ENCODE measurements around the gene RS1. TPM values are rescaled to one million over a fixed set of nuclear protein-coding genes. Genes with fewer than 3 reads are reported as not detected.

The RS1 gene
- polyA plus RNA-seq, 4 donors = 0.03 TPM; not detected in 3

DNA sequence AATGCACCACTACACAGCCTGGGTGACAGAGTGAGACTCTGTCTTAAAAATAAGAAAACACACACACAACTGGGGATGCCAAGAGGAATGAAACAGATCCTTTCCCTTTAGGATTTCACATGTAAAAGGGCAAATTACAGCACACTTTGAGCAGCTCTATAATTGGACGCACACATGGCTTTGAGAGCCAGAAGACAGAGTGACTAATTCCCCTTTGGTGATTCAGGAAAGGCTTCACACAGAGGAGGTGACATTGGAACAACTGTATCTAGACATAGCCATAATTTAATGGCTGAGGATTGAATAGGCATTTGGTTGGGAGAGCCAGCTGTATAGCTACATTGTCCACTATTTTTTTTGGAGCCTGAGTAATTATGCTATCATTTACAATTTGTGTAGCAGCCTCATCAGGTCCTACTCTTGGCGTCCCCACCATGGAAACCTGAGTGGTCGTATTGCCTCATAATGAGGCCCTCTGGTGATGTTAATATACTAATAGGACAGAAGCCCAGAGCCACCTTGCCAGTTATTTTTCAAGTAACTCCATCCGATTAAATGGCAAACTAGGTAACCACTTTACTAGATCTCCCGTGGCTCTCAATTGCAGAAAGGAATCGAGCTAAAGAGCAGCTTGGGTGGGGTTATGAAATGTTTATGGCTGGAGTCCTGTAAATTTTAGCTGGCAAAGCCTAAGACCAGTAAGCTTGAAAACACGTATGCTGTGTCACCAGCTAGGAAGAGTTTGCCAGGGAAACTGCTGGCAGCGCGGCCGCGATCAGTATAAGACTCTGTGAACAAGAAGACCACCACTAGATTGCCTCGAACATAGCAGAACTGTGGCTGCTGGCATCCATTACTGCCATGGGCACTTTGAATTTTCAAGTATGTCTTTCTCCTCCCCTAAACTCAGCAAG lies 27.1 kb upstream of the RS1 start:
- FAIRE-seq (no peak), DNase-seq (no peak)
- no peaks in the 10 kb centered on the region for H3K36me3 ChIP-seq (ENCODE audit: control insufficient read depth in 3 of 3, insufficient read depth in 2 of 3, low read depth in 1 of 3, low read length in 3 of 3)
- no peak overlapping the region for H3K27ac ChIP-seq (ENCODE audit: low read depth in 1 of 3, low read length in 2 of 3)
- no peaks in the 10 kb centered on the region for H3K4me1 ChIP-seq (ENCODE audit: control insufficient read depth in 3 of 3, insufficient read depth in 2 of 3, low read depth in 1 of 3, low read length in 2 of 3)
- H3K9me3 ChIP-seq (ENCODE audit: control insufficient read depth in 2 of 2, insufficient read depth in 1 of 2, low read depth in 1 of 2, low read length in 1 of 2) = peaks cover 0 to 6% of the 10 kb centered on the region in 2 donors
- H3K4me3 ChIP-seq (ENCODE audit: low read depth in 1 of 3, low read length in 3 of 3) = no peak overlapping the region
- 89 to 91% (median 89%) methylated on average over 12 of the region's 12 CpGs for WGBS, 3 donors
- H3K27me3 ChIP-seq (ENCODE audit: control insufficient read depth in 3 of 3, insufficient read depth in 3 of 3, low read length in 3 of 3) = no peaks in the 10 kb centered on the region

DNA sequence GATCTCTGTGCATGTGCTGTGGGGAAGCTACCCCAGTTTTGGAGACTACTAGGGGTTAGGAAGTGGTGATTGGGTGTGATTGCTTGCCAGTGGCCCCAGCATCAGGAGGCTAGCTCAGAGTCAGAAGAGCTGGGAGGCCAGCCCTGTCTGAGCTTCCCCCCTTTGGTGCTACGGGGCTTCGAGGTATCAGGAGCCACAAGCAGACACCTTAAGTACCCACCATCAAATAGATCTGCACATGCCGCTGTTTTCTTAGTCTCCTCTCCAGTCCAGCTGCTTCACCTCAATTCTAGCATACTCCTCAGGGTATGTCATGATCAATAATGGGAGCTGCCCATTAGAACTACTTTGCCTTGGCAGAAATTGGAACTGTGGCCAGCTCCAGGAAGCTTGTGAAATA lies 24.7 kb upstream of the RS1 start:
- Histone ChIP-seq H3K9me3 (ENCODE audit: control insufficient read depth in 2 of 2, insufficient read depth in 1 of 2, low read depth in 1 of 2, low read length in 1 of 2) (peaks cover 0 to 6% of the 10 kb centered on the region in 2 donors), H3K27me3 (ENCODE audit: control insufficient read depth in 3 of 3, insufficient read depth in 3 of 3, low read length in 3 of 3) (no peaks in the 10 kb centered on the region), H3K36me3 (ENCODE audit: control insufficient read depth in 3 of 3, insufficient read depth in 2 of 3, low read depth in 1 of 3, low read length in 3 of 3) (no peaks in the 10 kb centered on the region), H3K4me3 (ENCODE audit: low read depth in 1 of 3, low read length in 3 of 3) (no peak overlapping the region), H3K27ac (ENCODE audit: low read depth in 1 of 3, low read length in 2 of 3) (no peak overlapping the region), H3K4me1 (ENCODE audit: control insufficient read depth in 3 of 3, insufficient read depth in 2 of 3, low read depth in 1 of 3, low read length in 2 of 3) (no peaks in the 10 kb centered on the region)
- WGBS, 3 donors = 88 to 92% (median 92%) methylated on average over 3 of the region's 3 CpGs
- DNase-seq = no peak
- FAIRE-seq = no peak

DNA sequence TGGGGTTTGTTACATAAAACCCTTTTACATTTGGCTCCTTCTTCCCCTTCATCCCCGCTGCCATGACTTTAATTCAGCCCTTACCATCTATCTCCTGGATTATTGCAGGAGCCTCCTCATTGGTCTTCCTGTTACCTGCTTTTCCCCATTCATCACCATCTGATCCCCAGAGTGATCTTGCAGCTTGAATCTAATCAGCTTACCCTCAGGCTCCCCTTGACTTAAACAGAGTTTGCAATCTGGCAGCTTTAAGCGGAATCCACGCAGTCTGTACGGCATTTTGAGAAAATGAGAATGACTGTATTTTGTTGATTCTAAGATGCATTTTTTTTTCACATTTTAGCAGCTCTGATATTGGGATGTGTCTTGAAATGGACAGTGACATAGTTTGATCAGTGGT lies 20.6 kb upstream of the RS1 start:
- no peak overlapping the region for H3K27ac ChIP-seq (ENCODE audit: low read depth in 1 of 3, low read length in 2 of 3)
- FAIRE-seq (no peak), DNase-seq (no peak)
- peaks cover 0 to 6% of the 10 kb centered on the region in 2 donors for H3K9me3 ChIP-seq (ENCODE audit: control insufficient read depth in 2 of 2, insufficient read depth in 1 of 2, low read depth in 1 of 2, low read length in 1 of 2)
- no peak overlapping the region for H3K4me3 ChIP-seq (ENCODE audit: low read depth in 1 of 3, low read length in 3 of 3)
- H3K36me3 ChIP-seq (ENCODE audit: control insufficient read depth in 3 of 3, insufficient read depth in 2 of 3, low read depth in 1 of 3, low read length in 3 of 3) = no peaks in the 10 kb centered on the region
- no peaks in the 10 kb centered on the region for H3K4me1 ChIP-seq (ENCODE audit: control insufficient read depth in 3 of 3, insufficient read depth in 2 of 3, low read depth in 1 of 3, low read length in 2 of 3)
- no peaks in the 10 kb centered on the region for H3K27me3 ChIP-seq (ENCODE audit: control insufficient read depth in 3 of 3, insufficient read depth in 3 of 3, low read length in 3 of 3)
- WGBS, 3 donors = 87 to 93% (median 87%) methylated on average over 4 of the region's 4 CpGs

DNA sequence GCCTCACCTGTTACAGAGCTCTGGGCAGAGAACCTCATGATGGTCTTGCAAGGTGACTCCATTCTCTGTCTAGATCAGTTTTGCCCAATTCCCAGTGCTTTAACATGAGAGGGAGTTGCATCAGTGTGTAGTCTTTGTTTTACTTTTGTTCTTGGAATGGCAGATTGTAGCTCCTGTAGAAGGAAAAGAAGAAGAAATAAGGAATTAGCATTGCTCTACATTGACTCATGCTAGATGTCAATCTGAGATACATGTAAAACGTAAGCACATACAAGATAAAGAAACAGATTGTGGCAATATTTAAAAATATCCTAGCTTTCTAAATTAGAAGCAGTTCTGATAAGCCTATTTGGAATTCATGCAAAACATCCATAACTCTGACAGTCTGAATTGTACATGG lies 19.5 kb upstream of the RS1 start:
- DNase-seq (no peak), FAIRE-seq (no peak)
- no peak overlapping the region for H3K27ac ChIP-seq (ENCODE audit: low read depth in 1 of 3, low read length in 2 of 3)
- H3K36me3 ChIP-seq (ENCODE audit: control insufficient read depth in 3 of 3, insufficient read depth in 2 of 3, low read depth in 1 of 3, low read length in 3 of 3) = no peaks in the 10 kb centered on the region
- H3K4me3 ChIP-seq (ENCODE audit: low read depth in 1 of 3, low read length in 3 of 3) = no peak overlapping the region
- no peaks in the 10 kb centered on the region for H3K4me1 ChIP-seq (ENCODE audit: control insufficient read depth in 3 of 3, insufficient read depth in 2 of 3, low read depth in 1 of 3, low read length in 2 of 3)
- peaks cover 0 to 6% of the 10 kb centered on the region in 2 donors for H3K9me3 ChIP-seq (ENCODE audit: control insufficient read depth in 2 of 2, insufficient read depth in 1 of 2, low read depth in 1 of 2, low read length in 1 of 2)
- WGBS, 3 donors = 23 to 63% (median 38%) methylated on average over 1 of the region's 1 CpG
- no peaks in the 10 kb centered on the region for H3K27me3 ChIP-seq (ENCODE audit: control insufficient read depth in 3 of 3, insufficient read depth in 3 of 3, low read length in 3 of 3)

DNA sequence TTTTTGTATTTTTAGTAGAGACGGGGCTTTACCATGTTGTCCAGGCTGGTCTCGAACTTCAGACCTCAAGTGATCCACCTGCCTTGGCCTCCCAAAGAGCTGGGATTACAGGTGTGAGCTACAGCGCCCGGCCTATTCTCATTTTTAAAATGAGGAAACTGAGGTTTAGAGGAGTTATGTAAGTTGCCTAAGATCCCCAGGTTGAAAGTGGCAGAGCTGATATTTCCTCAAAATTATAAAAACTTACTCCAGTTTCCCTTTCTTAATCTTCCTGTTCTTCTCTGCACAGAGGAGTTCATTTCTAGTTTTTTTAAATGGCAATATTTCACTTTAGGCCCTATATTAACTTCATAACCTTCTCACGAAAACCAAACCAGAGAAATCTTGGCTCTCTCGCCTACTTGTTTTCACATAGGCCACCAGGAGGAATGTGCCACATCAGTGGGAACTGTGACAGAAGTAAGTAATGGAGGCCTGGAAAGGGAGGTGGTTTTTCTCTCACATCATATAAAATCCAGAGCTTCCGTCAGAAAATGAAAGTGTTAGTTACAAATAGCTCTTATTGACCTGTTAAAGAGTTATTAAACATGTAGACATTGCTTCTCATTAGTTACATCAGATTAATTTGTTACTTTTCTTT lies 16.1 kb upstream of the RS1 start:
- FAIRE-seq (no peak), DNase-seq (no peak)
- no peaks in the 10 kb centered on the region for H3K36me3 ChIP-seq (ENCODE audit: control insufficient read depth in 3 of 3, insufficient read depth in 2 of 3, low read depth in 1 of 3, low read length in 3 of 3)
- H3K9me3 ChIP-seq (ENCODE audit: control insufficient read depth in 2 of 2, insufficient read depth in 1 of 2, low read depth in 1 of 2, low read length in 1 of 2) = no peaks in the 10 kb centered on the region
- WGBS, 3 donors = 79 to 89% (median 88%) methylated on average over 7 of the region's 7 CpGs
- no peaks in the 10 kb centered on the region for H3K4me1 ChIP-seq (ENCODE audit: control insufficient read depth in 3 of 3, insufficient read depth in 2 of 3, low read depth in 1 of 3, low read length in 2 of 3)
- no peaks in the 10 kb centered on the region for H3K27me3 ChIP-seq (ENCODE audit: control insufficient read depth in 3 of 3, insufficient read depth in 3 of 3, low read length in 3 of 3)
- no peak overlapping the region for H3K4me3 ChIP-seq (ENCODE audit: low read depth in 1 of 3, low read length in 3 of 3)
- H3K27ac ChIP-seq (ENCODE audit: low read depth in 1 of 3, low read length in 2 of 3) = no peak overlapping the region

DNA sequence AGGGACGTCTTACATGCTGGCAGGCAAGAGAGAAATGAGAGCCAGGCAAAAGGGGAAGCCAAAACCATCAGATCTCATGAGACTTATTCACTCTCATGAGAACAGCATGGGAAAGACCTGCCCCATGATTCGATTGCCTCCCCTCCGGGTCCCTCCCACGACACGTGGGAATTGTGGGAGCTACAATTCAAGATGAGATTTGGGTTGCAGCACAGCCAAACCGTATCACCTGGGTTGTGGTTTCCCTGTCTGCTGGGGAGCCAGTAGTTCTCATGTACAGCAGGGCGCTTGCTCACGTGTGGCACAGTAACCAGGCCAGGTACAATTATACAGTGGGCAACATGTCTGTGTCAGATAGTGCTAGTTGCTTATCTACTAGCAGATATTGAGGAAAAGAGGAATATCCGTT lies 11.1 kb upstream of the RS1 start:
- no peaks in the 10 kb centered on the region for H3K9me3 ChIP-seq (ENCODE audit: control insufficient read depth in 2 of 2, insufficient read depth in 1 of 2, low read depth in 1 of 2, low read length in 1 of 2)
- H3K27me3 ChIP-seq (ENCODE audit: control insufficient read depth in 3 of 3, insufficient read depth in 3 of 3, low read length in 3 of 3) = no peaks in the 10 kb centered on the region
- H3K4me1 ChIP-seq (ENCODE audit: control insufficient read depth in 3 of 3, insufficient read depth in 2 of 3, low read depth in 1 of 3, low read length in 2 of 3) = no peaks in the 10 kb centered on the region
- no peaks in the 10 kb centered on the region for H3K36me3 ChIP-seq (ENCODE audit: control insufficient read depth in 3 of 3, insufficient read depth in 2 of 3, low read depth in 1 of 3, low read length in 3 of 3)
- no peak for DNase-seq
- H3K4me3 ChIP-seq (ENCODE audit: low read depth in 1 of 3, low read length in 3 of 3) = no peak overlapping the region
- H3K27ac ChIP-seq (ENCODE audit: low read depth in 1 of 3, low read length in 2 of 3) = no peak overlapping the region
- 70 to 86% (median 81%) methylated on average over 6 to 9 of the region's 9 CpGs for WGBS, 3 donors
- no peak for FAIRE-seq

DNA sequence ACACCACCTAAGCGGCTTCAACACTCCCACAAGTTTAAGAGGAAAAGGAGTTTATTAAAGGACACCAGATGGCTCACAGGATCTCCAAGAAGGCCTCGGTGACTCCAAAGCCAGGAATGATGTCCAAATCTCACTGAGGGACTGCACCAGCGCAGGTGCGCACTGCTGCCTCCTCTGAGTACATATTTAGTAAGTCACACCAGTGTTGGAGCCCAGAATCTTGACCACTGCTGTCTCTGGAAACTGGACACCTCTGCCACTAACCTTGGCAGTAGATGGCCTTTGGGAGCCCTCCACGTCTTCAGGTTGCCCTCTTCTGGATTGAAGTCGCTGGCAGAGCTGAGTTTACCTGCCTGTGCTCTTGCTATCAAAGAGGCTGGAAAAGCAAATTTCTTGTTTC lies 10.1 kb upstream of the RS1 start:
- Histone ChIP-seq H3K27me3 (ENCODE audit: control insufficient read depth in 3 of 3, insufficient read depth in 3 of 3, low read length in 3 of 3) (no peaks in the 10 kb centered on the region), H3K27ac (ENCODE audit: low read depth in 1 of 3, low read length in 2 of 3) (no peak overlapping the region), H3K4me1 (ENCODE audit: control insufficient read depth in 3 of 3, insufficient read depth in 2 of 3, low read depth in 1 of 3, low read length in 2 of 3) (no peaks in the 10 kb centered on the region), H3K36me3 (ENCODE audit: control insufficient read depth in 3 of 3, insufficient read depth in 2 of 3, low read depth in 1 of 3, low read length in 3 of 3) (no peaks in the 10 kb centered on the region), H3K9me3 (ENCODE audit: control insufficient read depth in 2 of 2, insufficient read depth in 1 of 2, low read depth in 1 of 2, low read length in 1 of 2) (no peaks in the 10 kb centered on the region), H3K4me3 (ENCODE audit: low read depth in 1 of 3, low read length in 3 of 3) (no peak overlapping the region)
- FAIRE-seq (no peak), DNase-seq (no peak)
- 90 to 93% (median 90%) methylated on average over 6 of the region's 6 CpGs for WGBS, 3 donors

DNA sequence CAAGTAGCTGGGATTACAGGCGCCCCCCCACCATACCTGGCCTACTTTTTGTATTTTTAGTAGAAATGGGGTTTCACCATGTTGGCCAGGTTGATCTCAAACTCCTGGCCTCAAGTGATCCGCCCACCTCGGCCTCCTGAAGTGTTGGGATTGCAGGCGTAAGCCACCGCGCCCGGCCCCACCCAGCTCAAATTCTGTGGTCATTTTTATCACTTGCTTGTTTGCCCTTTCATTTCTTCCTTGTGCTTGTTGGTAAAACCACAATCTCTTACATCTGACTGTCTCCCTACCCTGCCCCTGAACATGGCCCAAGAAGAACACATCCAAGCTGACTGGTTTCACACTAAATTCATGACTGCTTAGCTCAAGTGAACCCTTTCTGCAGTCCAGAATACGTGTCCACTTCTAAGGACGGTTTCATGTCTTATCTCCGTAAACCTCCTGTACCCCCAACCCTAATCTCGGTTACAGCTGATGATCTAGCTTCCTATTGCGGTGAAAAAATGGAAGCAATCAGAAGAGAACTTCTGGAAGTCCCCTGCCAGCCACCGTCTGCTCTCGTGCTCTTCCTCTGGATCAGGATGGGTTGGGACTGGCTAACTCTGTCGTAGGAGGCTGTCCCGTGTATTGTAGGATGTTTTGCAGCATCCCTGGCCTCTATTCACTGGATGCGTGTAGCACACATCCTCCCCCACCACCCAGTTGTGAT lies 5.4 kb upstream of the RS1 start:
- H3K36me3 ChIP-seq (ENCODE audit: control insufficient read depth in 3 of 3, insufficient read depth in 2 of 3, low read depth in 1 of 3, low read length in 3 of 3) = no peaks in the 10 kb centered on the region
- no peak for FAIRE-seq
- H3K27ac ChIP-seq (ENCODE audit: low read depth in 1 of 3, low read length in 2 of 3) = no peak overlapping the region
- H3K4me1 ChIP-seq (ENCODE audit: control insufficient read depth in 3 of 3, insufficient read depth in 2 of 3, low read depth in 1 of 3, low read length in 2 of 3) = no peaks in the 10 kb centered on the region
- H3K27me3 ChIP-seq (ENCODE audit: control insufficient read depth in 3 of 3, insufficient read depth in 3 of 3, low read length in 3 of 3) = no peaks in the 10 kb centered on the region
- no peaks in the 10 kb centered on the region for H3K9me3 ChIP-seq (ENCODE audit: control insufficient read depth in 2 of 2, insufficient read depth in 1 of 2, low read depth in 1 of 2, low read length in 1 of 2)
- H3K4me3 ChIP-seq (ENCODE audit: low read depth in 1 of 3, low read length in 3 of 3) = no peak overlapping the region
- DNase-seq = no peak
- 69 to 80% (median 75%) methylated on average over 17 of the region's 17 CpGs for WGBS, 3 donors
